HCT116 (cell line): ENCODE measurements around the gene DDR1. TPM values are rescaled to one million over a fixed set of nuclear protein-coding genes. Genes with fewer than 3 reads are reported as not detected.

Experiments used
- ATAC-seq: fragments of 200-7000 bp; cut with Tn5 transposase; 2 replicates; pipeline ENCODE4 v1.9.1; 2020; ENCODE audit warnings: mild to moderate bottlenecking, moderate library complexity
- BruUV-seq: library from RNA; stranded (reverse); fragments of 400-500 nt; replicated peaks from 2 replicates; lab custom pipeline; 2021; lab: Mats Ljungman, UMichigan
- CTCF ChIA-PET: fragments of 300-600 bp; sonication (Branson Sonifier 250); formaldehyde crosslinking; loops from one replicate; lab custom pipeline; 2021; ENCODE audit warnings: antibody characterized with exemption; lab: Charles Lee
- POLR2A ChIA-PET: fragments of 300-600, 350-600 bp; sonication (Branson Sonifier 250); formaldehyde crosslinking; loops from one replicate; lab custom pipeline; 2021; ENCODE audit warnings: antibody characterized with exemption; lab: Charles Lee
- RAD21 ChIA-PET, 2 experiments: fragments of 300-600 bp; sonication (Branson Sonifier 250); formaldehyde crosslinking; loops; one replicate each; lab custom pipeline; 2023; ENCODE audit warnings: low total read pairs in 2 of 2; ENCODE audit not compliant: uncharacterized antibody in 2 of 2, unreplicated experiment in 2 of 2, low non-redundant PET in 1 of 2; lab: Charles Lee
- DNase-seq: peaks from one replicate; pipeline ENCODE4 v3.0.0-alpha.2; 2010; ENCODE audit warnings: low read depth, low spot score
- H2AFZ ChIP-seq: fragments of 200-600 bp; shearing (Covaris generic), sonication (generic); 2 replicates; pipeline ENCODE4 v1.6.1; 2017; ENCODE audit warnings: low read depth, mixed run types, mixed read lengths, antibody characterized with exemption, low read length; ENCODE audit not compliant: poor library complexity, severe bottlenecking
- H3K27ac ChIP-seq: 2 replicates; pipeline ENCODE4 v1.5.1; 2012; ENCODE audit warnings: low read depth, low read length
- H3K27me3 ChIP-seq: fragments of 200-600 bp; sonication (generic); 2 replicates; pipeline ENCODE4 v1.6.1; 2016; ENCODE audit warnings: mixed run types, low read length, mixed read lengths; ENCODE audit not compliant: insufficient read depth
- H3K36me3 ChIP-seq, 2 experiments: fragments of 200-500 bp in 1 of 2; fragments of 200-600 bp in 1 of 2; sonication (Bioruptor generic) in 1 of 2; sonication (generic) in 1 of 2; 2 replicates each; pipeline versions ENCODE4 v1.5.1 to v1.6.1; 2014 to 2016; ENCODE audit warnings: low read length in 2 of 2, inconsistent platforms in 1 of 2, mixed read lengths in 1 of 2, mixed run types in 1 of 2; ENCODE audit not compliant: insufficient read depth in 2 of 2, control insufficient read depth in 1 of 2
- H3K4me1 ChIP-seq, 2 experiments: fragments of 200-600 bp in 1 of 2; sonication (generic) in 1 of 2; 2 replicates each; pipeline versions ENCODE4 v1.5.1 to v1.6.1; 2012 to 2017; ENCODE audit warnings: low read length in 2 of 2, inconsistent platforms in 1 of 2, mild to moderate bottlenecking in 1 of 2, mixed read lengths in 1 of 2, mixed run types in 1 of 2, moderate library complexity in 1 of 2; ENCODE audit not compliant: insufficient read depth in 2 of 2, control insufficient read depth in 1 of 2
- H3K4me2 ChIP-seq: fragments of 200-600 bp; sonication (generic); 2 replicates; pipeline ENCODE4 v1.6.1; 2017; ENCODE audit warnings: mixed run types, low read length, mixed read lengths
- H3K4me3 ChIP-seq, 2 experiments: fragments of 200-600 bp in 1 of 2; sonication (generic) in 1 of 2; replicated peaks in 1 of 2; 2 replicates each; pipeline ENCODE4 v1.5.1; 2011 to 2016; ENCODE audit warnings: low read length in 2 of 2, control low read depth in 1 of 2, low read depth in 1 of 2, mild to moderate bottlenecking in 1 of 2, mixed read lengths in 1 of 2, mixed run types in 1 of 2
- H3K79me2 ChIP-seq: fragments of 200-600 bp; sonication (generic); 2 replicates; pipeline ENCODE4 v1.6.1; 2017; ENCODE audit warnings: mild to moderate bottlenecking, mixed run types, low read length, moderate library complexity, mixed read lengths; ENCODE audit not compliant: insufficient read depth
- H3K9ac ChIP-seq: fragments of 200-600 bp; sonication (generic); 2 replicates; pipeline ENCODE4 v1.6.1; 2016; ENCODE audit warnings: low read length, mixed read lengths
- H3K9me2 ChIP-seq: fragments of 200-600 bp; sonication (generic), shearing (Covaris generic); 2 replicates; pipeline ENCODE4 v1.6.1; 2017; ENCODE audit warnings: mixed run types, mild to moderate bottlenecking, moderate library complexity; ENCODE audit not compliant: insufficient read depth
- H3K9me3 ChIP-seq, 2 experiments: fragments of 200-500 bp in 1 of 2; fragments of 200-600 bp in 1 of 2; sonication (Bioruptor generic) in 1 of 2; sonication (generic) in 1 of 2; 2 replicates each; pipeline ENCODE4 v1.6.1; 2014 to 2017; ENCODE audit warnings: low read length in 2 of 2, mixed read lengths in 2 of 2, inconsistent platforms in 1 of 2, low read depth in 1 of 2, mild to moderate bottlenecking in 1 of 2, mixed run types in 1 of 2, moderate library complexity in 1 of 2; ENCODE audit not compliant: control insufficient read depth in 1 of 2, insufficient read depth in 1 of 2
- H4K20me1 ChIP-seq: fragments of 200-600 bp; sonication (generic), shearing (Covaris generic); 2 replicates; pipeline ENCODE4 v1.6.1; 2017; ENCODE audit warnings: mixed run types, mild to moderate bottlenecking, moderate library complexity; ENCODE audit not compliant: insufficient read depth
- ATF3 ChIP-seq: IDR thresholded peaks from 2 replicates; pipeline ENCODE4 v1.6.1; 2012
- CBX3 ChIP-seq: IDR thresholded peaks from 2 replicates; pipeline ENCODE4 v1.6.1; 2012; ENCODE audit warnings: low read depth
- CTCF ChIP-seq, 3 experiments: fragments of 200-600 bp in 1 of 3; sonication (generic) in 1 of 3; IDR thresholded peaks in 2 of 3; conservative IDR thresholded peaks in 1 of 3; 2 replicates each; pipeline ENCODE4 v1.5.1; 2012 to 2017; ENCODE audit warnings: low read depth in 2 of 3, low read length in 2 of 3, antibody characterized with exemption in 1 of 3, borderline replicate concordance in 1 of 3, control low read depth in 1 of 3, mild to moderate bottlenecking in 1 of 3, mixed read lengths in 1 of 3, mixed run types in 1 of 3, moderate library complexity in 1 of 3; ENCODE audit not compliant: insufficient read depth in 1 of 3
- ELF1 ChIP-seq: IDR thresholded peaks from 2 replicates; pipeline ENCODE4 v1.6.1; 2012; ENCODE audit warnings: low read depth, borderline replicate concordance
- EZH2 ChIP-seq: fragments of 200-600 bp; sonication (generic); IDR thresholded peaks from 2 replicates; pipeline ENCODE4 v1.6.1; 2017; ENCODE audit warnings: antibody characterized with exemption, mixed run types
- EZH2phosphoT487 ChIP-seq: fragments of 200-600 bp; IDR thresholded peaks from 2 replicates; pipeline ENCODE4 v1.6.1; 2018; ENCODE audit warnings: antibody characterized with exemption, borderline replicate concordance
- JUND ChIP-seq: IDR thresholded peaks from 2 replicates; pipeline ENCODE4 v1.6.1; 2012
- POLR2A ChIP-seq: IDR thresholded peaks from 2 replicates; pipeline ENCODE4 v1.7.0; 2011; ENCODE audit warnings: borderline replicate concordance; ENCODE audit not compliant: insufficient read depth, insufficient read length; ENCODE audit errors: extremely low read depth
- RAD21 ChIP-seq: IDR thresholded peaks from 2 replicates; pipeline ENCODE4 v1.6.1; 2012; ENCODE audit warnings: low read depth, mild to moderate bottlenecking
- REST ChIP-seq: IDR thresholded peaks from 2 replicates; pipeline ENCODE4 v1.6.1; 2012; ENCODE audit warnings: low read depth
- intact Hi-C: fragments of 100-400 bp; cut with micrococcal nuclease; formaldehyde crosslinking; loops from 2 replicates; pipeline ENCODE4 v1.10.0; 2022
- total RNA-seq: library from RNA; stranded (reverse); gene quantifications from one replicate; pipeline ENCODE4 v1.2.1, GENCODE V29; 2021; ENCODE audit not compliant: unreplicated experiment

The DDR1 gene
- total RNA-seq, 1 experiment from 2014 or later = 211 TPM

GRCh38 chr6:30855429-30856075 lies 28.8 kb upstream of the DDR1 start:
- intact Hi-C loops = no loop called here
- RAD21 ChIA-PET = no interaction called here
- H3K27me3 ChIP-seq = no peaks in the 10 kb centered on the region
- no peak for TF ChIP-seq EZH2
- TF ChIP-seq JUND = no peak
- TF ChIP-seq ATF3 = no peak
- no peak for TF ChIP-seq ELF1
- DNase-seq (no peak), ATAC-seq (no peak)
- CTCF ChIA-PET = no interaction called here
- no peak overlapping the region for H3K4me2 ChIP-seq
- H3K36me3 ChIP-seq = no peaks in the 10 kb centered on the region
- H3K27ac ChIP-seq = no peak overlapping the region
- H3K4me1 ChIP-seq = peaks cover 0 to 4% of the 10 kb centered on the region in 2 experiments; a peak in 1 of 4 replicates
- H3K9me2 ChIP-seq = no peaks in the 10 kb centered on the region
- H3K4me3 ChIP-seq = no peak overlapping the region
- no peaks in the 10 kb centered on the region for H4K20me1 ChIP-seq
- H2AFZ ChIP-seq = no peak overlapping the region
- BruUV-seq = no TSS peak
- no peak overlapping the region for H3K9ac ChIP-seq
- peaks cover 0 to 7% of the 10 kb centered on the region in 2 experiments; a peak in 1 of 4 replicates for H3K9me3 ChIP-seq
- H3K79me2 ChIP-seq = no peaks in the 10 kb centered on the region
- POLR2A ChIA-PET = no interaction called here

- BruUV-seq = no TSS peak
- Histone ChIP-seq H3K36me3 (no peaks in the 10 kb centered on the region), H3K9ac (no peak overlapping the region), H2AFZ (no peak overlapping the region), H3K79me2 (no peaks in the 10 kb centered on the region), H3K4me1 (peaks cover 0 to 4% of the 10 kb centered on the region in 2 experiments; a peak in 1 of 4 replicates), H3K27me3 (no peaks in the 10 kb centered on the region), H3K4me2 (no peak overlapping the region), H3K4me3 (no peak overlapping the region), H3K9me3 (peaks cover 0 to 7% of the 10 kb centered on the region in 2 experiments; a peak in 1 of 4 replicates), H4K20me1 (no peaks in the 10 kb centered on the region), H3K9me2 (no peaks in the 10 kb centered on the region), H3K27ac (no peak overlapping the region)
- DNase-seq (no peak), ATAC-seq (no peak)
- intact Hi-C loops = no loop called here
- CTCF ChIA-PET = no interaction called here
- RAD21 ChIA-PET = no interaction called here
- POLR2A ChIA-PET = no interaction called here
- TF ChIP-seq CTCF (IDR thresholded peaks at IDR 0.05 in 2 of 3, conservative IDR thresholded peaks at IDR 0.05 in 1 of 3; ENCODE audit: borderline replicate concordance in 1 of 3, insufficient read depth in 1 of 3, low read depth in 2 of 3, low read length in 2 of 3) (no peak), REST (no peak), RAD21 (no peak), JUND (no peak), POLR2A (no peak), CBX3 (no peak), ATF3 (no peak), EZH2phosphoT487 (no peak)
These were observed 27.2 kb upstream of the DDR1 start for GRCh38 chr6:30857112-30857511.
